GM19395 (cell line): ENCODE data around the gene OPCML.

Source experiments
- ATAC-seq: cut with Tn5 transposase; IDR thresholded peaks from one replicate; pipeline ENCODE4 v1.9.1; 2021; ENCODE audit warnings: mild to moderate bottlenecking, moderate library complexity; ENCODE audit not compliant: unreplicated experiment

Gene OPCML

DNA sequence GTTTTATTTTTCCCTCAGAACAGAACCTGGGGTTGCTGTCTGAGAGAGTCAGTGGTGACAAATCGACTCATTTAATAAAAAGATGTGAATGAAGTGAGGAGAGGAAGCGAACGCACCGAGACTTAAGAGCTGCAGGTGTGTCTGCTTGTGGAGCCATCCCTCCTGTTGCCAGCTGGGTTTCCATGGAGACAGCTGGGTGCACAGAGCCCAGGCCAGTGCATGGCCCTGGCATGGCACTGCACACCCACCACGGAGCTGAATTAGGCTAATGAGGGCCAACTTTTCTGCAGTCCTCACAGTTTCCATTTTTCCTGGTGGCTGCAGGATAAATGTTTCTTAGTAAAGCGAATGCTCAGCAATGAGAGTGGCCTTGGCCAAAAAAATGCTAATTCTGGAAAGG, 750.2 kb downstream of the OPCML start:
- no peak for ATAC-seq

DNA sequence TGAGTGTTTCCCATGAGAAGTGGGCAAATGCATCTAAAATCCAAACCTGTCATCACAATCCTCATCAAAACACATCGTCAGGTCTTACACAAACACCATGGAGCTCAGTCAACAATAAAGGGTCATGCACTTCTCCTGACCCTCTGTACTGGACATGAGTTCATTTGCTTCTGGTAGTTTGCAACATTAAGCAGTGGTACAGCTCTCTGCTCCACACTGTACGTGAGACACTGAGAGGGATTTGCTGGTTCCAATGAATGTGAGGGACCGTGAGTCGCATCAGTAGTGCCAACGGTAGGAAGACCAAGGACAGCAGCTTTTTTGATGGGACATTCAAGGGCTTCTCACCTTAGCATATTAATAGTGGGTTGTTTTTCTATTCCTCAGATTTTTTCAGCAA, 752.3 kb downstream of the OPCML start:
- no peak for ATAC-seq

GRCh38 chr11:132779497-132779896, 752.8 kb downstream of the OPCML start:
- ATAC-seq: no peak

DNA sequence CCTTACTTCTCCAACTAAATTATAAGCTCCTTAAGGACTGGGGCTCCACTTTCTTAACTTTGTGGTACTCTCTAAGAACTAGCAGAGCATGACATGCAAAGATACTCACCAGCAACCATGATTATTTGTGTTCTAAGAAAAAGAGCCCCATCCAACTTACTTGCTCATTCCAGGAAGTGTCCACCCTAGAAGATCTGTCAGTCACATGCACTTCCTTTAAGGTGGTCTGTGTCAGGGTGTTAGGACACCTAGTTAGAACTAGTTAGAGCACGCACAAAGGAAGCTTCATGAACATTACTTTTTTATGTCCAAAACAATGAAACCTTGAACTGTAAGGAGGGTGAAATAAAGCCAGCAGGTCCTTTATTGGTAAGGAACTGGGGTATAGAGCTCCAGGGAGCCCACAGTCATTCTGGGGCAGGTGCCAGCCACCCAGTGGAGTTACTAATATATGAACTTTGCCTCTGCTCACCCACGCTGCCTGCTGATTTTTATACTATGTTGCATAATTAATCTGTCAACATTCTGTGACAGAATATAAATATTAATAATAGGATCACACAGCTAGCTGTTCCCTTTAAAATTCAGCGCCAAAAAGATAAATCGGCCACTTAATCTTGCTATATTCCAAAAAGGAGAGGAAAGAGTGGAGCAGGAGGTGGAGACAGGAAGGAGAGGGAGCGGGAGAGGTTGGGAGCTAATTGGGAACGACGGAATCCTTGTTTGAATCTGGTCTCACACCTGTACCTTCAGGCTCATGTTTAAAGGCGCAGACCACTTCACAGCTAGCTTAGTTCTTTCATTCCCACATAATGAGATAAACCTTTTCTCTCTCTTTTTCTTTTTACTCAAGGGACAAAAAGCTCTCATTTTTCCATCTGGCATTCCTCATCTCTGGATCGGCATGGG, 755.0 kb downstream of the OPCML start:
- no peak for ATAC-seq

GRCh38 chr11:132773751-132774150, 758.5 kb downstream of the OPCML start:
- ATAC-seq: no peak

DNA sequence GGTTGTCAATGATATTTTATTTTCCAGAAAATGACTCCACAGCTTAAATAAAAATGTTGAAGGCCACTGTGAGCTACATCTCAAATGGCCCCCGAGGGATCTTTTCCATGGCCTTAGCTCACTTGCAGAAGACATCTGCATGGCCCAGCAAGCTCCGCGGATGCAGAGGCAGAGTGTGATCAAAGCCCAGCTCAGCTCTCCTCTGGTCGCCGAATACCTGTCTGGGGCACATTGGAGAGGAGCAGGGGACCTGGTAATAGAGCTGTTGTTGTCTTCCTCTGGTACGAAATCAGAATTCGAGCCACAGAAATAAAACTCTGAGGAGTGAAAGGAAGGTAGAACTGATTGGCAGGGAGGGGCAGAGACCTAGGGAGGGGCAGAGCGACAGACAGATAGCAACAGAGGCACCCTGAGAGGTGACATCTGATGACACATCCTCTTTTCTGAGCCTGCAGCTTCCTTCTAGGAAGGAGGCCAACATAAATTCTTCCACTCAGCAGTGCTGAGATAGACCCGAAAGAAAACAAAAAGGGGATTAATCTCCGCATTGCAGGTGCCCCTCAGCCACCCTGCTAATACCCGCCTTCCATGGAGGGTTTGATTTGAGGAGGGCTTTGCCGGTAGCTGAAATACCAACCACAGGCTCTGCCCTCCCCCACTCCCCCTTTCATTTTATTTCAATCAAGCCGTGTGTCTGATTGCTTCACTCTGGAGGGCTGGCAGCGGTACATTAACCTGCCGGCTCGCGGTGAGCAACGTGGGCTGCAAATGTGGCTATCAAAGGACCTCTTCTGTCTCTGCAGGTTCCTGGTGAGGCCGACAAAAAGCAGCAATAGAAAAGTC, 759.4 kb downstream of the OPCML start:
- no peak for ATAC-seq

- ATAC-seq: no peak
Measured at GRCh38 chr11:132771746-132772145, 760.6 kb downstream of the OPCML start.

GRCh38 chr11:132770829-132771530, 761.3 kb downstream of the OPCML start:
- ATAC-seq: no peak

DNA sequence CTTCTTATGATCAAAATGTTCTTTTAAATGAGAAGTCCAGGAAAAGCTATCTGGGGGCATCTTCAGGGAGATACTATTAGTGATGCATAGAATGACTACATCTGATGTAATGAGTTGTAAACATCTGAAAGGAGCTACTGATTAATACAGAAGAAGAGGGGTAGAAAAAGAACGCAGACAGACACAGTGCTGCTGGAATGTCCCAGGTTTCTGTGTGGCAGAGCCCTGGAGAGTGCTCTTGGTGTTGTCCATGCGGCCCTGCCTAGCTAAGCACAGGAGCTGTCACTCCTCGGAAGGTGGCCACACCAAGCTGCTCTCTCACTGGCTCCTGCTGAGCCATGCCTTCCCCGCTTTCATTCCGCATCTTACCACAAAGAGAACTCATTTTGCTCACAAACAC, 768.8 kb downstream of the OPCML start:
- ATAC-seq: no peak

DNA sequence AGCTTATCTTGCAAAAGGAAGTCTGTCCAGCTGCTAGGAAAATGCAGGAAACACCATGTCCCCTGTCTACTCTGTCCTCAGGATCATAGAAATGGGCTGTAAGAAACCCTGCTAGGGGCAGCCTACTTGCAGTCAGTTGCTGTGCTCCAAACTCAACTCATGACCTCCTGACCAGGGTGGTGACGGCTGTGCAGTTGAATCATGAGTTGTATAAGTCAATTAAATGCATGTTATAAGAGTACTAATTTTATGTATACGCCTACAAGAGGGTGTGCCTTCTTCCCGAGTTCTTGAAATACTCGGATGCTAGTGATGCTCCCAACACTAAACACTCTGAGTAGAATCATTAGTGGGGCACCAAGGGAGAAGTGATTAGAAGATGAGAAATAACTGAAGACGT, 776.4 kb downstream of the OPCML start:
- no peak for ATAC-seq

- no peak for ATAC-seq
Measured at GRCh38 chr11:132751516-132752250, 780.6 kb downstream of the OPCML start.

- ATAC-seq: no peak
Measured at GRCh38 chr11:132746305-132746704, 786.0 kb downstream of the OPCML start.

DNA sequence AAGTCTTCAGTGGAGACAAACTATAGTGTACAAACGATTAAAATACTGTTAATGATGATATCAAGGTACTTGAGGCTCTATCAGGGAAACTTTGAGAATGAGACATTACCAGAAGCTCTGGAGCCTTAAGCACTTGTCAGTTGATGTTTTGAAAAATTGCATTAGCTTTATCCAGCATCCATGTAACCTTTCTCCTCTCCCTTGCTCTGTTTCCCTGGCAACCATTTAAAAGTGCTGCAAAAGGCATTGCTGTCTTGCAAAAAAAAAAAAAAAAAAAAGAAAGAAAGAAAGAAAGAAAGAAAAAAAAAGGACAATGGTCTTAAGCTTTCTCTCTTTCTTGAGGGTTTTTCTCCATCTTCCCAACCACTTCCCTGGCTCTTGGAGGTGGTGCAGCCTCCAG, 787.0 kb downstream of the OPCML start:
- ATAC-seq: no peak

DNA sequence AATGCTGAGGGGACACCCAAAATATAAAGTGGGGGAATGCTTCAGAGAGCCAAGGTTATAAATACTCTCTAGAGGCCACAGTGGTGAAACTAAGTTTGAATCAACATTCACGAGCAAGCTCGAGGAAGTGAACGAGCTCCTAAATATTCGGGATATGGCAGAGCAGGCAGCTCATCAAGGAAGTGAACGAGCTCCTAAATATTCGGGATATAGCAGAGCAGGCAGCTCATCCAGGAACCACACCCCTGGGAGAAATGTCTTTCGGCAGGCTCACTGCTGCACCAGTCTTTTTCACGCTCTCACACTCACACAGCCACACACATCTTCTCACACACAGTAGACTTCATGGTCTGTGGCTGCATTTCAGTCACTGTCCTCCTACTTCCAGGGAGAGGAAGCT, 787.5 kb downstream of the OPCML start:
- ATAC-seq: no peak

- ATAC-seq: no peak
Measured at GRCh38 chr11:132743601-132744000, 788.7 kb downstream of the OPCML start.

DNA sequence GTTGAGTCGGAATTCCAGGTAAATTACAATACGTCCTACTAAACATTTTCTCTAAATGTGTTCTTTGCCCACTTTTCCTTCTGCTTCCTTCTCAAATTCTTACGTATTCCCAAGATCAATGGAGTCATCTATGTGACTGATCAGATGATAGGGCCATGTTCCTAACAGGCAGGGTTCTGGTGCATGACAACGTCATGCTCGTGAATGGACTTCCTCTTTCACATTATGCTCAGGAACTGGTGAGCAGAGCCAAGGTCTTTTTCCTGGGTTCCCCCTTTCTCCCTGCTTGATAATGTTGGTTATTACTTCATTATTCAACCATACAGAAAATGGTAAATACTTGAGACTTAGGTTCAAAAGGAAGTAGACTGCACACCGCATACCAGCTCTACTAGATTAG, 789.4 kb downstream of the OPCML start:
- ATAC-seq: no peak

DNA sequence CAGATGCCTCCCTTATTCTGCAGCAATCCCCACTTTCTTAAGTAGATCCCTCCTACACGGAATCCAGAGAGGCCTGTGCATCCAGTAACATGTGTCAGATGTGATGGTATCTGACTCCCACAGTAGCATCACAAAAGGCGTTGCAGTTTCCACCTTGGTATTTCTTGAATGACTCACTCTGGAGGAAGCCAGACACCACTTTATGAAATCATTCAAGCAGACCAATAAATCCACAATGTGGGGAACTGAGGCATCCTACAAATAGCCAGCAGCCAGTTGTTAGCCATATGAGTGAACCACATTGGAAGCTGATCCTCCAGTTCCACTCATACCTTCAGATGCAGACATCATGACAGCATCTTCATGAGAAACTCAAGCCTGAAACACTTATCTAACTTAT, 798.1 kb downstream of the OPCML start:
- no peak for ATAC-seq

DNA sequence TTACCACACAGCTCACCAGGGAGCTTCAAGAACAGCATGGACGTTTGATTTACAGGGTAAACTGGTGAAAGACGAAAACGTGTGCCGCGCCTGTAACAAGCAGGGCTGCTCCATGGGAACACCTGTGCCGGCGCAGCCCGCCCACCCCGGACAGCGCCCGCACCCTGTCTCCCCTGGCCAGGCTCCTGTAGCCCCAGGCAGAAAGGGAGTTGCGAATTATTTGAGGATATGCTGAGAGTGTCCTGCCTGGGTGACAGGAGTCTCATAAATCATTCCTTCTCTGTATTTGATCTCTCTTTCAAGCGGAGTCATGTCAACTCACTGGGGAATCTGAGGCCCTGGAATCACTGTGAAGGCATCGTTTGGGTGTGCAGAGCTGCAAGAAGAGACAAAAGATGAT, 804.3 kb downstream of the OPCML start:
- ATAC-seq: no peak

DNA sequence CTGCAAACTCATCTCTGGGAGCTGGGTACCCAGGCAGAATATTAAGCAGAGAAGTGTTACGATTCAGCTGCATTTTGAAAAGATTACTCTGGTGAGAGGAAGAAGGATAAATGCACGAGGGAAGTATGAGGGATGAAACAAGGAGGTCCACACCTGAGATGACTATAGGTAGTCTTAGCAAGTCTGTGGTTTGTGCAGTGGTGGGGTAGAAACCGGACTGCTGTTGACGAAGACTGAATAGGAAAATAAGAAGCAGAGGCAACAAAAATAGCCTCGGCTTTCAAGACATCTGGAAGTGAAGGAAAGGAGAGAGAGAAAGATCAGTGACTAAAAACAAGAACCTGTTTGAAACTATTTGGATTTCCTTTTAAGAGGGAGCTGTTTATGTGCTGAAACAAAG, 810.8 kb downstream of the OPCML start:
- ATAC-seq: no peak

- no peak for ATAC-seq
Measured at GRCh38 chr11:132719684-132720083, 812.6 kb downstream of the OPCML start.
